ENCODE measurements around the gene CDC42BPG. TPM values are rescaled to one million over a fixed set of nuclear protein-coding genes. Genes with fewer than 3 reads are reported as not detected.
A peak's percentile ranks its signal among the peaks of the same experiment; 100 is the strongest.

Gene CDC42BPG
- total and polyA plus RNA-seq, 9 of the 15 experiments (the other 6 are each of a cell fraction or from before 2014, with no cell fraction given) = 0.04 to 8.8 (median 2.1) TPM

GRCh38 chr11:64786308-64786707 lies 58.1 kb downstream of the CDC42BPG start:
- no peaks in the 10 kb centered on the region for H4K20me1 ChIP-seq (replicated peaks; ENCODE audit: control insufficient read depth, insufficient read depth, low read length)
- no TSS peak for BruUV-seq (replicated peaks)
- no peak overlapping the region for H2AFZ ChIP-seq (ENCODE audit: low read depth, low read length)
- no peaks in the 10 kb centered on the region for H3K27me3 ChIP-seq (ENCODE audit: control insufficient read depth in 2 of 2, insufficient read depth in 2 of 2, low read length in 2 of 2)
- H3K27ac ChIP-seq (ENCODE audit: extremely low read depth, low read depth, low read length) = no peak overlapping the region
- no peak for DNase-seq (ENCODE audit: extremely low read depth in 1 of 4, low spot score in 3 of 4)
- ChIA-PET POLR2A (interaction anchor here (0.8 kb wide), 1 partner anchor 297 kb away, joined by 3 read pairs; no protein-coding TSS in a partner anchor), CTCF (ENCODE audit: low intra/inter-chr PET ratio) (interaction anchor here (0.6 to 0.7 kb wide), 2 partner anchors 273 to 331 kb away, joined by 3 to 4 read pairs; partner anchors contain the start of gene ZNHIT2)
- peak; percentile 62; the same call in 1 of the 2 replicates for TF ChIP-seq ZNF263 (CRISPR knock-in tag; IDR thresholded peaks at IDR 0.05; ENCODE audit: borderline replicate concordance)
- TF ChIP-seq HNRNPLL (IDR thresholded peaks at IDR 0.05; ENCODE audit: low read depth, low read length, poor library complexity, severe bottlenecking) = no peak
- no peak for TF ChIP-seq CBFA2T2 (conservative IDR thresholded peaks at IDR 0.05)
- intact Hi-C loops (cut with micrococcal nuclease) = loop anchor here (5.0 kb wide), 1 partner anchor 106 kb away; no protein-coding TSS in a partner anchor
- H3K9me1 ChIP-seq (ENCODE audit: control insufficient read depth, insufficient read depth, low read length) = no peaks in the 10 kb centered on the region
- H3K4me2 ChIP-seq (ENCODE audit: insufficient read depth, low read length) = no peak overlapping the region
- FAIRE-seq = no peak
- H3K79me2 ChIP-seq (ENCODE audit: control insufficient read depth, insufficient read depth, low read length) = no peaks in the 10 kb centered on the region
- no peaks in the 10 kb centered on the region for H3K9me3 ChIP-seq (replicated peaks; ENCODE audit: control insufficient read depth, insufficient read depth, low read depth, low read length)
- no peak overlapping the region for H3K4me3 ChIP-seq
- in situ Hi-C loops (cut with MboI) = loop anchor here (5.0 kb wide), 1 partner anchor 106 kb away; no protein-coding TSS in a partner anchor
- WGBS (ENCODE audit: insufficient coverage, low coverage, missing lambda C conversion rate) = 46% methylated on average over 10 of the region's 10 CpGs
- ATAC-seq = no peak
- H3K9ac ChIP-seq (ENCODE audit: insufficient read depth in 1 of 2, low read depth in 2 of 2, low read length in 2 of 2) = peak overlapping the region in 1 of 2 experiments; percentile 40; a peak in 1 of 4 replicates
- H3K36me3 ChIP-seq (ENCODE audit: control insufficient read depth, insufficient read depth, low read length) = no peaks in the 10 kb centered on the region
- peaks cover 3 to 14% of the 10 kb centered on the region in 2 experiments; a peak in 4 of 5 replicates for H3K4me1 ChIP-seq (replicated peaks in 1 of 2; ENCODE audit: control insufficient read depth in 2 of 2, insufficient read depth in 2 of 2, low read length in 2 of 2)

Data from K562 (cell line).